DND-41 (cell line): ENCODE measurements around the gene LRRC3.

ENCODE experiments used
- ATAC-seq: fragments of 200-7000 bp; cut with Tn5 transposase; 3 replicates; pipeline ENCODE4 v1.9.1; 2021; ENCODE audit warnings: low read depth; ENCODE audit not compliant: insufficient read depth
- DNase-seq: peaks from one replicate; pipeline ENCODE4 v3.0.0-alpha.2; 2020
- H2AFZ ChIP-seq: 2 replicates; pipeline ENCODE4 v1.6.0; 2012; ENCODE audit warnings: low read depth, low read length
- H3K27ac ChIP-seq: 2 replicates; pipeline ENCODE4 v1.5.1; 2012; ENCODE audit warnings: low read length, inconsistent platforms
- H3K27me3 ChIP-seq: fragments of 200-600 bp; sonication (generic); 2 replicates; pipeline ENCODE4 v1.6.0; 2012; ENCODE audit warnings: low read length, mild to moderate bottlenecking, inconsistent platforms; ENCODE audit not compliant: insufficient read depth, poor library complexity
- H3K36me3 ChIP-seq: 2 replicates; pipeline ENCODE4 v1.5.1; 2012; ENCODE audit warnings: low read length, inconsistent platforms; ENCODE audit not compliant: insufficient read depth
- H3K4me1 ChIP-seq: 2 replicates; pipeline ENCODE4 v1.5.1; 2012; ENCODE audit warnings: mild to moderate bottlenecking, low read length; ENCODE audit not compliant: insufficient read depth
- H3K4me2 ChIP-seq: 2 replicates; pipeline ENCODE4 v1.6.0; 2012; ENCODE audit warnings: mild to moderate bottlenecking, moderate library complexity, low read length, inconsistent platforms; ENCODE audit not compliant: insufficient read depth
- H3K4me3 ChIP-seq, 2 experiments: fragments of 200-600 bp in 1 of 2; shearing (Covaris generic) in 1 of 2; 2 replicates each; pipeline ENCODE4 v1.5.1; 2012 to 2016; ENCODE audit warnings: inconsistent platforms in 2 of 2, low read length in 2 of 2, mild to moderate bottlenecking in 2 of 2, low read depth in 1 of 2, moderate library complexity in 1 of 2
- H3K79me2 ChIP-seq: 2 replicates; pipeline ENCODE4 v1.6.0; 2012; ENCODE audit warnings: low read length, inconsistent platforms; ENCODE audit not compliant: insufficient read depth
- H3K9ac ChIP-seq: 2 replicates; pipeline ENCODE4 v1.6.0; 2012; ENCODE audit warnings: low read depth, mild to moderate bottlenecking, inconsistent platforms, low read length, moderate library complexity
- H3K9me3 ChIP-seq: 2 replicates; pipeline ENCODE4 v1.5.1; 2012; ENCODE audit warnings: low read length, moderate library complexity, mild to moderate bottlenecking, inconsistent platforms; ENCODE audit not compliant: insufficient read depth, severe bottlenecking
- H4K20me1 ChIP-seq: 2 replicates; pipeline ENCODE4 v1.6.0; 2012; ENCODE audit warnings: low read length; ENCODE audit not compliant: insufficient read depth
- CTCF ChIP-seq: IDR thresholded peaks from 2 replicates; pipeline ENCODE4 v1.5.1; 2012; ENCODE audit warnings: borderline replicate concordance, low read length, moderate library complexity, mild to moderate bottlenecking; ENCODE audit not compliant: poor library complexity, severe bottlenecking; ENCODE audit errors: extremely low read depth

The LRRC3 gene

GRCh38 chr21:44511219-44511937 lies 56.1 kb downstream of the LRRC3 start:
- no peak overlapping the region for H3K27ac ChIP-seq
- H3K4me1 ChIP-seq = peaks cover 4% of the 10 kb centered on the region
- no peaks in the 10 kb centered on the region for H3K36me3 ChIP-seq
- DNase-seq (no peak), ATAC-seq (no peak)
- H2AFZ ChIP-seq = no peak overlapping the region
- H3K9me3 ChIP-seq = no peaks in the 10 kb centered on the region
- no peak overlapping the region for H3K9ac ChIP-seq
- no peak overlapping the region for H3K4me2 ChIP-seq
- H4K20me1 ChIP-seq = 0 out of 2 replicates have a peak, but pooled peaks cover 9% of the 10 kb centered on the region
- no peaks in the 10 kb centered on the region for H3K27me3 ChIP-seq
- no peak overlapping the region for H3K4me3 ChIP-seq
- no peaks in the 10 kb centered on the region for H3K79me2 ChIP-seq
- TF ChIP-seq CTCF = no peak
